Dedifferentiated amniotic fluid mesenchymal stem cell (primary cell): ENCODE measurements around the gene WBP1.
"Not testable (repeated sequence)": the region's sequence is repeated elsewhere in the genome, so short reads cannot be mapped to it uniquely, and the experiment has no call there.

Experiments
- DNase-seq: peaks from one replicate; pipeline ENCODE4 v3.0.0-alpha.2; 2016; ENCODE audit errors: extremely low spot score

Gene WBP1

GRCh38 chr2:74427551-74427950 is 30.7 kb upstream of the WBP1 start:
- no peak for DNase-seq

DNA sequence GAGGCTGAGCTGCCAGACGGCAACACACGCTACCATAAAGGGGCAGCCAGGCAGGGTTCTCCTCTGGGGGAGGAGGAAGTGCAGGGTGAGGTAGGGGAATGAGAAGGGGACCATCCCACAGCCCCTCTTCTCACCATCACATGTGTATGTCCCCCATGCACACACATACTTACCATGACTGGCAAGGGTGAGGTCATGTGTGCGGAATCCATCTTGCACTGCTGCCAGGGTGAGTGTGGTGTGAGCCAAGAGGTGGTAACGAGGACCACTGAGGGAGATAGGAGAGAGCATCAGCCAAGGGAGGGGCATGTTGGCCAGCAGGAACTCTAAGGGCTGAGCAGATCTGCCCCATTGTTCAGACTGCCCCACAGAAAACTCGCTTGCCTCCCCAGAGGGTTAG is 29.6 kb upstream of the WBP1 start:
- DNase-seq = no peak

DNA sequence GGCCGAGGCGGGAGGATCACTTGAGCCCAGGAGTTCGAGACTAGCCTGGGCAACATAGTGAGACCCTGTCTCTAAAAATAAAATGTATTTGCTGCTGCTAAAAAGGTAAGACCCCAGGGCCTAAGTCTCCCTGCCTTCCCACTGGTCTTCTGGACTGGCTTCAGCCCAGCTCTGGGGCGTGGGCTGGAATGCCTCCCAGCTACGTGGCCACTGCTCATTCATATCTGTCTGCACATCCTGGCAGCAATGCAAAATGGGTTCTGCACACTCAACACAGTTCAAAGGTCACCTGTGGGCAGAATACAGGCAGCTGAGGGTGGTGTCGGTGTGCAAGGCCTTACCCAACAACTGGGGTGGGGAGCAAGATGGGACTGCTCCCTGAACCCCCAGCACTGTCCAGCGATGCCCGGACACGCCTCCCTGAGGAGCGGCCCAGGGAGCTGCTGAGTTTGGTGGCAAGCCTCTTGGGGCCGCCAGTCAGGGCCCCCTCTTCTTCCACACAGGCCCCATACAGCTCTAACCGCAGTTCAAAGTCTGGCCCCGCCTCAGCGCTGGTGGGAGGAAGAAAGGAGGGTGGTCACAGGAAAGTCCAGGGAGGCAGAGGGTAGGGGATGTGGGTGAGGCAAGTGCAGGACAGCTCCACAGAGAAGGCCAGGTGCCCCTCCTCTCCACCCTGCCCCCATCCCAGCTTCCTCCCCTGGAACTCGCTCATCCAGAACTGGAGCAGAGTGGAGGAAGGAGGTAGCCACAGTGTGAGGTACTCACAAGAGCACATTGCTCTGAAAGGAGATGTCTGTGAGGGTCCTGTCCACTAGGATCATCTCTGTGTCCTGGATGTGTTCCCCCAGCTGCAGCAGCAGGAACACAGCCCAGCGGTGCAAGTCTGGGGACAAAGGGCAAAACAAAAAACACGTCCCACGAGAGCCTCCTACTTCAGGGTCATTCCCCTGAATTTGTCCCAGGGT is 28.5 kb upstream of the WBP1 start:
- no peak for DNase-seq

- DNase-seq = no peak
These were observed 27.7 kb upstream of the WBP1 start for GRCh38 chr2:74430502-74430901.

DNA sequence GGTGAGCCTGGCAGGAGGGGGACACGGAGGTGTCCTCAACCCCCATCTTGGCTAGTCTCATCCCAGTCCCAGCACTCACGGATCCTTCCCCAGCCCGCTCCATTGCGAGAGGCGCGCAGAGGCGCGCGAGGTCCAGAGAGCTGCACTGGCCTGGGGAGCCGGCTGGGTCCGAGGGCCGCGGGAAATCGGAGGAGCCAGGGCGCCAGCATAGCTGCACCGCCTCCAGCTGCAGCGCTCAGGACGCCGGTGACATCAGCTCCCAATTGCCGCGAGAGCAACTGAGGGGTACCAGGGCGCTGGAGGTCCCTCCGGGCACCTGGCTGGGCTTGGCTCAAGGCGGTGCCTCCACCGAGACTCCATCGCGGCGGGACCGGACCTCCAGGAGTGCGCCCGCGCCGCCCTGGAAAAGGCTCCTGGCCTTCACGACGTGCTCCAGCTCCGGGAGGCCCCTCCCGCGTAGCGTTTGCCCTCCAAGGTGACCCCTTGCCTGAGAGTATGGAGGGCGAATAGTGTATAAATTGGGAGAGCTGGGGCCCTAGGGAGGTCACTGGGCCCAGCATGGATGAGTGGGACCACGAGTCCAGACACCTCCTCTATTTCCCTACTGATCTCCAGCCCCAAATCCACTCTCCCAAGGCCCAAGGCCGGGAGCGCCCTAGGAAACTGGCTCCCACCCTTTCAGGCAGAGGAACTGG is 22.0 kb upstream of the WBP1 start:
- no peak for DNase-seq

DNA sequence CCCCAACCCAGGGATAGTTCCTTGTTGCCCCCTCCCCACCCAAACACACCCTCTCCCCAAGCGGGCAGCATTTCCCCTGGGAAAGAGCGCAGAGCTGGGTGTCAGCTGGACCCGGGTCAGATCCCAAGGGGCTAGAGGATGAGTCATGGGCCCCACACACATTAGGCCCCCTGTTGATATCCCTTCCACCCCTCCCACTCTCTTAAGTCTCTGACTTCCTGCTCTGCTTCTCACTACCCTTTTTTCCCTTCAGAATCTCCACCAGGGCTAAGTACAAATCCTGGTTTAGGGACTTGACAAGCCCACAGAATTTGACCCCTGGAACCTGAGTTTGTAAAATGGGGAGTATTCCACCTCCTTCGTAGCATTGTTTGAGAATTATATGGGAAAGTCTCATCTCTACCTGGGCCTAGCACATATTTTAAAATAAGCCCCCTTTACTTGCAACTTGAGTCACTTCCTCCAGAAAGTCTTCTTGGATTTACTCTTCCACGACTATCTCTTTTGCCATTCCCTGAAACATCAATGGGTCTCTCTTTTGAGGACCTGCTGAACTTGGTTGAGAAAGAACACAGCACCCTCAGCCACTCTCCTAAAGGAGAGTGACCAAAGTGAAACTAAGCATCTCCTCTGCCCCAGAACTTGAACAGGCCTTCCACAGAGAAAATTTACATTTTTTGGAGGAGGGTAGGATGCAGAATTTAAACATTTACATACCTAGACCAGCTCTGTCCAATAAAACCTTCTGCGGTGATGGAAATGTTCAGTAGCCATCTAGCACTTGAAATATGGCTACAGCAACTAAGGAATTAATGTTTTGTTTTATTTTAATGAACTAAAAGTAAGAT is 21.2 kb upstream of the WBP1 start:
- DNase-seq = no peak

- DNase-seq = no peak
These were observed 20.0 kb upstream of the WBP1 start for GRCh38 chr2:74438248-74438647.

- no peak for DNase-seq
These were observed 18.9 kb upstream of the WBP1 start for GRCh38 chr2:74439373-74439772.

GRCh38 chr2:74439803-74440377 is 18.3 kb upstream of the WBP1 start:
- no peak for DNase-seq

GRCh38 chr2:74440378-74441169 is 17.7 kb upstream of the WBP1 start:
- peak; percentile 74 for DNase-seq

DNA sequence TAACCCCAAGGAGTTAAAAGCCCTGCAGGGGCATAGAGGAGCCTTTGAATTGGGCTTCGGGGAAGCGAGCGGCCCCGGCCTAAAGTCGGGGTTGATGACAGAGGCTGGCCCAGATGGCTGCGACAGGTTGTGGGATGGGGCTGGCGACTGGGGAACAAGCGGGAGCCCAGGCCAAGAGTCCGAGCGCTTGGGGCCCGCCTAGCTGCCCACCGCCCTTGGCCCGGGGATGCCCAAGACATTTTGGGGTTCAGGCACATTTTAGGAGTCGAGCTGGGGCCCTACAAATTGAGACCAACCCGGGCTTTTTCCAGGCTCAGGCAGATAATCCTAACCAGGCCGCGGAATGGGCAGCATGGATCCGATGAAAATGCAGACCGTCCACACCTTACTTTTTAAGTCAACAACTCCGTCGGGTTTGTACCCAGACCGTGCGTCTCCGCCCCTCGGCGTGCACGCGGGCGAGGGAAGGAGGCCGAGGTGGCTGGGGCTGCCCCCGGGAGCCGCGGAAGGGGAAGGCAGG is 17.0 kb upstream of the WBP1 start:
- no peak for DNase-seq

DNA sequence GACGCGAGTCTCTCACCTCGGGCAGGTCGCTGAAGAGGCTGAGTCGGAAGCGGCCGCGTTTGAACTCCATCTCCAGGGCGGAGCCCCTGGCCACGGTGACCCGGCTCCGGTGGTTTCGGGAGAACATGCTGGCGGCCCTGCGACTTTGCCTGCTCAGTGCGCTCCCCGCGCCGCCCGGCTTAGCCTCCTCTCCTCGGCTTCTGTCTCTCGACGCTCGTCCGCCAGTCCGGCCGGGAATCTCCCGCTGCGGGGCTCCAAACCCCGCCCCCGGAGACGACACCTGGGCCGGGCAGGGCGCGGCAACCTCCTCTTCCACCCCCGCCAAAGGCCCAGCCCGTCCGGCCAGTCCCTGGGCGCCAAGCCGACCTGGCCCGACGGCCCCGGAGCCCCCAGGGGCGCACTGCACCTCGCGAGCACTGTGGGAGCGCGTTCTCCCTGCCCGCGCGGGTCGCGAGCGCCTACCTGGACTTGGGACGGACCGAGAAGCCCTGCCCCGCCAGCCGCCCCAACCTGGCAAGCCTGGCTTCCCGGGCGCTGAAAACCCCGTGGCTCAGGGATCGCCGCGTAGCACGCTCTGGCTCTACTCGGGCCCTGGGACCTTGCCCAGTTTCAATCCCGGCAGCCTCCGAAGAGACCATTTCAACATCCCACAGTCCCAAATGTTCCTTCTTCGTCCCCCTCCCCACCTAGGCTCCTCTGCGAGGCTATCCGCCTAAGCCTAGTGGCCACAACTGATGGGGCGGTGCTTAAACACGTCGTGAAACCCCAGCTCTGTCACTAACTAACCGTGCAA is 16.4 kb upstream of the WBP1 start, which contains the start of gene RTKN:
TSS of gene RTKN (minus strand) at position 248 of the 793 bp plus-strand sequence. CDS start at position 127, 121 bp downstream.
- no peak for DNase-seq

DNA sequence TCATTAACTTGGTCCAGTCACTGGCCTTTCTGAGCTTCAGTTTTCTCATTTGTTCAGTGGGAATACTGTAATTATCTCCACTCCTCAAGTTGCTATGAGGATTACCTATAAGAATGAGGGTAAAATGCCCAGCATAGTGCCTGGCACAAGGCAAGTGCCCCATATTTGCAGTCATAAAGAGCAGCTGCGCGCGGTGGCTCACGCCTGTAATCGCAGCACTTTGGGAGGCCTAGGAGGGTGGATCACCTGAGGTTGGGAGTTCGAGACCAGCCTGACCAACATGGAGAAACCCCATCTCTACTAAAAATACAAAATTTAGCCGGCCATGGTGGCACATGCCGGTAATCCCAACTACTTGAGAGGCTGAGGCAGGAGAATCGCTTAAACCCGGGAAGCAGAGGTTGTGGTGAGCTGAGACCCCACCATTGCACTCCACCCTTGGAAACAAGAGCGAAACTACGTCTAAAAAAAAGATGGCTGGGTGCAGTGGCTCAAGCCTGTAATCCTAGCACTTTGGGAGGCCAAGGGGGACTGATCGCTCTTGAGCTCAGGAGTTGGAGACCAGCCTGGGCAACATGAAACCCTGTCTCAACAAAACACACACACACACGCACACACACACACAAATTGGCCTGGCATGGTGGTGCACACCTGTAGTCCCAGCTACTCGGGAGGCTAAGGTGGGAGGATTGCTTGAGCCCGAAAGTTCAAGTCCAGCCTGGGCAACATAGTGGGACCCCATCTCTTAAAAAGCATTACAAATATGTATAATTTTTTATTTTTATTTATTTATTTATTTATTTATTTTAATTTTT is 15.5 kb upstream of the WBP1 start:
- not testable (repeated sequence) for DNase-seq

- DNase-seq = no peak
These were observed 13.5 kb upstream of the WBP1 start for GRCh38 chr2:74444498-74445318.

DNA sequence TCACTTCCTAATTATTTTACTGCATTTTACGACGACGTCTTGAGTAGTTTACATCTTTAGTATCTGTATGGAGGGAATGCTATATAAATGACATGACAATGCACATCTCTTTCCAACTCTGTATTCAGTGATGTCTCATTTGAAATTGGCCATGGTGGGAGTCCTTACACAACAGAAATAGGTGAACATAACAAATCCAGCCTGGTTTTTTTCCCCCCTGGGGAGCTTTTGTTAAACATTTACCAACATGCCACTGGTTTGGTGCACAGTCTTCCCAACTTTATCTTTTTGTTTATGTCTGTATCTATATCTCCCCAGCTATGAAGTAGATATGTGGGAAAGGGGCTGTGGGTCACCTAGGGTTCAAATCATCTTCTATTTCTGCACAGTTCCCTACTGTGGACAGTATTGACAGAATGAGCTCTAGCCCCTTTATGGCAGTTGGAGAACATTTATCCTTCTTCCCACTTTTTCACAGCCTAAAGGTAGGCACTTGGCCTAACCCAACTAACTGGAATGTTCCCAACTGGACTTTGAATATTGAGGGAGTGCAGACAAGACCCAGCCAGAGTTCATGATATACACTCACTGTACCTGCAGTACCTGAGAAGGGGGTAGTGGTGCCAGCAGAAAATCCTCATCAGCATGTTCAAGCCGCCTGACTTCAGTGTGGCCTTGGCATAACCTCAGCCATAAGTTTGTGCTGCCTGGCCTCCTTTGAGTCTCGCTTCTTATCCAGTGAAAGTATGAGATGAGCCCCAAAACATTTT is 10.8 kb upstream of the WBP1 start:
- DNase-seq = no peak

DNA sequence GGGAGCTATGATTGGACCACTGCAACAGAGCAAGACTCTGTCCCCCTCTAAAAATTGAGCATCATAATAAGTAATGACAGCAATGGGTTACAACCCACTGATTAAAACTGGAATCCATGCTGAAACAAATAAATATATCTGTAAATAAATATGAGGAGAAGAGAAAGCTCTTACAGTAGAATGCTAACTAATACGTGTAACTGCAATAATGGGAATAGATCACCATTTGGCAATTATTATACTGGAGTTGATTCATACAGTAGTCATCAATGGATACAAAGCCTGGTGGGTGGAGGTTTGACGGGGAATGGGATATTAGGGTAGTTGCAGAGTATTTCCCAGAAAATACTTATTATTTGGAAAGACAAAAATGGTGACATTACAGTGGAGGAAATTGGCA is 9.5 kb upstream of the WBP1 start:
- no peak for DNase-seq

DNA sequence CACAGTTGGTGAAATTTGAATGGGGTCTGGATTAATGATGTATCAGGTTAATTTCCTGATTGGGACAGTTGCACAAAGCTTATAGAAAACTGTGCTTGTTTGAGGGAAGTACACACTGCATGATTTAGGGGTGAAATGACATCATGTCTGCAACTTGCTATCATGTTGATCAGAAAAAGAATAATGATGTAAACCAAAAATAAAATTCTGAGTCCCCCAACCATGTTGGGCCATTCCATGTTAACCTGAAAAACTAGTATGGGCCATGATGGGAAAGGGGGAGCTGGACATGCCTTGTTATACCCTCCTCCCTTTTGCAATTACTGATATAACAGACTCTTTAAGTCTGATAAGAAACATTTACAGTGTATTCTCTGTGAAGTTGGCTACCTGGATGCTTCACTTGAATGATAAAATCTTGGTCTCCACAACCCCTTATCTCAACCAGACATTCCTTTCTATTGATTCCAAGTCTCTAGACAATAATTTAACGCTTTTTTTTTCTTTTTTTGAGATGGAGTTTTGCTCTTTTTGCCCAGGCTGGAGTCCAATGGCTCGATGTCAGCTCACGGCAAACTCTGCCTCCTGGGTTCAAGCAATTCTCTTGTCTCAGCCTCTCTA is 7.6 kb upstream of the WBP1 start:
- DNase-seq = no peak
